ENCODE data around the gene ABI2.

The ABI2 gene

GRCh38 chr2:203490391-203490790 lies 162.2 kb downstream of the ABI2 start:
- no peak for DNase-seq

- no peak for DNase-seq
Observed at GRCh38 chr2:203492965-203493364, 164.8 kb downstream of the ABI2 start.
